HG02588 (cell line): ENCODE measurements around the gene SCARF1.

Source experiments
- ATAC-seq: cut with Tn5 transposase; IDR thresholded peaks from one replicate; pipeline ENCODE4 v1.9.1; 2021; ENCODE audit warnings: mild to moderate bottlenecking, moderate library complexity; ENCODE audit not compliant: unreplicated experiment

SCARF1 gene

DNA sequence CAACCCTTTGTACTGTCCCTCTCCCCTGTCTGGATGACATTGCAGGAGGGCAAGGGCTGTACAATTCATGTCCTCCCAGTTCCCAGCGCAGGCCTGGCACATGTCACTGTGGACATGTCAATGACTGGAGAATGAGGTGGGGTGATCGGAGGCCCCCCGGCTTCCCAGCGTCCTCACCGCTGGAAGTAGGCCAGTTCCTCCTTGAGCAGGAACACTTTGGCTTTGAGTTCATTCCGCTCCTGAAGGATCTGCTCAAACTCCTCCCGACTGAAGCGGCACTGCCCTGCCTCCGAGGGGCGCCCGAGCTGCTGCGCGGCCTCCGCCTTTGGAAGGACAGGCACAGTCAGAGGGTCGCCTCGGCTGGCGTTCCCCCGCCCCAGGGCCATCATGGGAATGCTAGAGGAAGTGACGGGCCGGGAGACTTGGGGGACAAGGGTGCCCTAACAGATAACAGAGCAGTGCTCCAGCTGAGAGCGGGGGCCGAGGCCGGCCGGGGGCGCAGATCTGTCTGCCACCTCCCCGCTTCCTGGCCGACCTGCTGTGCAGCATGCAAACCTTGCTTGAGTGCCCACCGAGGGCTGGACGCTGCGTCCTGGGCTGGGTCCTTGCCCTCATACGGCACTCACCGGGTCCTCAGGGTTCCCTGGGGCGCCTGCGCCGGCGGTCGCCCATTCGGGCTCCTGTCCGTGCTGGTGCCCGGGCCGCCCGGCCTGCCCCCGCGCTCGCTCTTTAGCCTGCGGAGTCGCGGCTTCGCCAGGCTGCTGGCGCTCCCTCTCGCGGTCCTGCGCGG lies 2.8 kb upstream of the SCARF1 start:
- no peak for ATAC-seq

DNA sequence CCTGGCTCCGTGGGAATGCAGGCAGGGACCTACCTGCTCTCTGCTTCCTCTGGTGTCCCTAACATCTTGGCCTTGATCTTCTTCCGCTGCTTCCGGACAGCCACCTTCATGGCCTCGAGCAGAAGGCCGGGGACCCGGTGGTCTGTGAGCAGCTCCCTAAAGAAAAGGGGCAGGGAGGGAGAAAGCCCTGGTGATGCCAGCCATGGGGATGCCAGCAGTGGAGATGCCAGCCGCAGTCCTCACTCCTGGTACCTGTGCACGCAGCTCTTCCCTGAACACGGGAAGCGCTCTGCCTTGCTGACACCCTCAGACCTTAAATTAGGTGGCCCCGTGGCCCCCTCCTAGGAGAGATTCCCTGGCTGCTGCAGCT lies 2.3 kb upstream of the SCARF1 start:
- ATAC-seq, result no peak

- no peak for ATAC-seq
Measured at GRCh38 chr17:1646199-1646875, 805 bp upstream of the SCARF1 start.

- ATAC-seq, result no peak
Measured at GRCh38 chr17:1644493-1645206, 882 bp downstream of the SCARF1 start.

DNA sequence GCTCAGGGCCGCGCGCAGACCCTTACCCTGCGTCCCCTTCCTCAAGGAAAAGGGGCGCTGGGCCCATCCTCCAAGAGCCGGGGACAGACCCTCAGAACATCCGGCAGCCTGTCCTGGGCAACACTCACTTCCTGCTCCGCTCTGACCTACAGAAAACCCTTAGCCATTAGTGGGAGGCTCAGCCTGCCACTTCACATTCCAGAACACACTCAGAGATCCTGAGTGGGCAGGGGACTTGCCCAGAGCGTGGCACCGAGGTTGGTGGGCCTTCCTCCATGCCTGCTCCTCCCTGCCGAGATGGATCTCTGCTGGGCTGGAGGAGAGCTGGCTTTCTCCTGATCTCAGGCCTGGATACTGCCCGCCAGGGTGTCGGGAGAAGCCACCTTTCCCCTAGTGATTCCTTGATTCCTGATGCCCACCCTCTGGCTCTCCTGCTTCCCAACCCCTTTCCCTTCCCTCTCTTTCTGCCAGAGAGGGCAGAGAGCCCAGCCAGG lies 1.5 kb downstream of the SCARF1 start:
- ATAC-seq, result no peak

DNA sequence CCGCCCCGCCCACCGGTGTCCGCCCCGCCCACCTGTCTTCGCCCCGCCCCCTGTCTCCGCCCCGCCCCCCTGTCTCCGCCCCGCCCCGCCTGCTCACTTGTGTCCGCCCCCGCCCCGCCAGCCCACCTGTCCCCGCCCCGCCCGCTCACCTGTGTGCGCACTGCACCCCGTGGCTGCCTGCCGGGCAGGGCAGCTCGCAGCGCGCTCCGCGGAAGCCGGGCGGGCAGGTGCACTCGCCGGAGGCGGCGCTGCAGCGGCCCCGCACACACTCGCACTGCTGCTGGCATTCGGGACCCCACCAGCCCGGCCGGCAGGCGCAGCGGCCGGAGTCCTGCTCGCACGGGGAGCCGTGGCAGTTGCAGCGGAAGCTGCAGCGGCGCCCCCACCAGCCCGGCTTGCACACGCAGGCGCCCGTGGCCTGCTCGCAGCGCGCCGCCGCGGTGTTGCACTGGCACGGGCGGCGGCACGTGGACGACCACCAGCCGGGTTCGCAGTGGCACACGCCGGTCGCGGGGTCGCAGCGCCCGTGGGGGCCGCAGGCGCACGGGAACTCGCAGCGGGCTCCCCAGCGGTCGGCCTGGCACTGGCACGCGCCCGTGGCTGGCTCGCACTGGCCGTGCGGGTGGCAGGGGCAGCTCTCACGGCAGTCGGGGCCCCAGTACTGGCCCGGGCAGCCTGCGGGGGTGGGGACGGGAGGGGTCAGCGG lies 2.1 kb downstream of the SCARF1 start:
- no peak for ATAC-seq

DNA sequence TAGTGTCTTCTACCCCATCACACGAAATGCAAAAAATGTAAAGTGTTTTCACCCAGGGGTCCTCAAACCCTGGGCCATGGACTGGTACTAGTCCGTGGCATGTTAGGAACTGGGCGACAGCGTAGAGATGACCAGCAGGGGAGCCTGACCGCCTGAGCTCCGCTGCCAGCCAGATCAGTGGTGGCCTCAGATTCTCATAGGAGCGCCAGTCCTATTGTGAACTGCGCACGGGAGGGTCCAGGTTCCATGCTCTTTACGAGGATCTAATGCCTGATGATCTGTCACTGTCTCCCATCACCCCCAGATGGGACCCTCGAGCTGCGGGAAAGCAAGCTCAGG lies 4.5 kb downstream of the SCARF1 start:
- ATAC-seq, result no peak

DNA sequence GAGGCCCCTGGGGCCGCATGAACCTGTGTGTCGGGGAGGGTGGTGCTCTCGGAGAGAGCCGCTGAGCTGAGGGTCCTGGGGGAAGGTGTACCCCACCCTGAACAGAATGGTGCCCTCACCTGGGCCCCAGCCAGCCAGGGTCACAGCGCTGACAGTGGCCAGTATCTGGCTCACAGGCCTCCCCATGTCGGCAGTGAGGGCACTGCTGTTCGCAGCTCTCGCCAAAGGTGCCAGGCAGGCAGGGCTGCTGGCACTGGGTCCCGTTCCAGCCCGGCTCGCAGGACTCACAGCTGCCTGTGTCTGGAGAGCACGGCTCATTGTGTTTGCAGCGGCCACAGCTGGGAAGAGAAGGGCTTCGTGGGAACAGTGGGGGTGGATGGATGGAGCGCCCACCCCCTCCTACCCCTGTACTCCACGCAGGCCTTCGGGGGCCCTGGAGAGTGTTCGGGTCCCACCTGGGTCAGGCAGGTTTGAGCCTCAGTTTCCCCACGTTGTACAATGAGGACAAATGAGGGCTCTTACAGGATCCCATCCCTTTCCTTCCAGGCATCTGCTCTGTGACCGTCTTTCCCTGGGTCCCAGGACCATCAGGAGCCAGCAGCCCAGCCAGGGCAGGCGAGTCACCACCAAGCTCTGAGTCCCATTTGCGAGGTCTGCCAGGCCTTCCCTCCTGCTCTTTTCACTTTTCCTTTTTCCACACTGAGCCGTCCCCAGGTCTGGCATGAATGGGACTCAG lies 5.0 kb downstream of the SCARF1 start:
- ATAC-seq, result no peak

GRCh38 chr17:1639549-1640180 lies 5.9 kb downstream of the SCARF1 start:
- ATAC-seq, result no peak

GRCh38 chr17:1638624-1639300 lies 6.8 kb downstream of the SCARF1 start:
- no peak for ATAC-seq

GRCh38 chr17:1638171-1638590 lies 7.4 kb downstream of the SCARF1 start:
- ATAC-seq, result no peak

DNA sequence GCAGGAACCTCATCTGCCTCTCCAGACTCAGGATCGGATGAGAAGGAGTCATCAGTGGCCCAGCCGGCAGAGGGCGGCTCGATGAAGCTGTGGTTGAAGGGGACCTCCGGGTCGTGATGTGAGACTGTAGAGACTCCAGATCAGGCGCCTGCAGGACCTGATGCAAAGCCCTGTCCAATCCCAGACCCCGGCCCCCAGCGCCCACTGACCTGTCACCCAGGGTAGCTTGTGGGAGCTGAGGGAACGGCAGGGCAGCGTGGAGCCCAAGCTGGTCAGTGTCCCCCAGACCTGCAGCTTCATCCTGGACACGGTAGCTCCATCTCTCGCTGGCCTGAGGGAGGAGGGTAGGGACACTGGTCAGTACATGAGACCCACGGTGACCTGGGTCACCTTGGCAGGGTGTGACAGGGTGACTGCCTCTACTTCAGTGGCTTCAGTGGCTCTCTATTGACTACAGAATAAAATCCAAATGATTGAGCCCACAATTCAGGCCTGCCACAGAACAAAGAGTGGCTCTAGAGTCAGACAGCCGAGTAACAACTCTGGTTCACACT lies 8.7 kb downstream of the SCARF1 start:
- no peak for ATAC-seq

DNA sequence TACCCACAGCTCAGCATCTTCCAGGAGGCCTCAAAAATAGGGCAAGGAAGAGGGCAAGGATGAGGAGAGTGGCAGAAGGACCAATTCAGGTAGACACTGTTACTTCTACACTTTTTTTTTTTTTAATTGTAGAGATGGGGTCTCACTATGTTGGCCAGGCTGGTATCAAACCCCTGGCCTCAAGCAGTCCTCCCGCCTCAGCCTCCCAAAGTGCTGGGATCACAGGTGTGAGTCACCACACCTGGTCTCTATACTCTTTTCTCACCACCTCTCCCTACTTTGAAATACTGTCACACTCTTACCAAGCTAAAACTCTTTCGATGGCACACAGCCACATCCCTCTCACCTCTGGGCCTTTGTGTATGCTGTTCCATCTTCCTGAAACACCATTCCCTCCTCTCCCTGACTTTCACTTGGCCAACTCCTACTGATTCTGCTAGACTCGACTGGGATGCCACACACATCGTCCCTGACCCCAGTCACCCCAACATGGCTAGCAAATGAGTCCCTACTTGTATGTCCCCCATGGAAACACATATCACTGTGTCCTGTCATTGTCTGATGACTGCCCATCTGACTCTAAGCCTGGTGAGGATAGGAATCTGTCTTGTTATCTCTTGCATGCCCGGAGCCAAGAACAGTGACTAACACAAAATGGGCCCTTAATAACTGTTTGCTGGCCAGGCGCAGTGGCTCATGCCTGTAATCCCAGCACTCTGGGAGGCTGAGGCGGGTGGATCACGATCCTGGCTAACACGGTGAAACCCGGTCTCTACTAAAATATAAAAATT lies 9.7 kb downstream of the SCARF1 start:
- ATAC-seq, result no peak

DNA sequence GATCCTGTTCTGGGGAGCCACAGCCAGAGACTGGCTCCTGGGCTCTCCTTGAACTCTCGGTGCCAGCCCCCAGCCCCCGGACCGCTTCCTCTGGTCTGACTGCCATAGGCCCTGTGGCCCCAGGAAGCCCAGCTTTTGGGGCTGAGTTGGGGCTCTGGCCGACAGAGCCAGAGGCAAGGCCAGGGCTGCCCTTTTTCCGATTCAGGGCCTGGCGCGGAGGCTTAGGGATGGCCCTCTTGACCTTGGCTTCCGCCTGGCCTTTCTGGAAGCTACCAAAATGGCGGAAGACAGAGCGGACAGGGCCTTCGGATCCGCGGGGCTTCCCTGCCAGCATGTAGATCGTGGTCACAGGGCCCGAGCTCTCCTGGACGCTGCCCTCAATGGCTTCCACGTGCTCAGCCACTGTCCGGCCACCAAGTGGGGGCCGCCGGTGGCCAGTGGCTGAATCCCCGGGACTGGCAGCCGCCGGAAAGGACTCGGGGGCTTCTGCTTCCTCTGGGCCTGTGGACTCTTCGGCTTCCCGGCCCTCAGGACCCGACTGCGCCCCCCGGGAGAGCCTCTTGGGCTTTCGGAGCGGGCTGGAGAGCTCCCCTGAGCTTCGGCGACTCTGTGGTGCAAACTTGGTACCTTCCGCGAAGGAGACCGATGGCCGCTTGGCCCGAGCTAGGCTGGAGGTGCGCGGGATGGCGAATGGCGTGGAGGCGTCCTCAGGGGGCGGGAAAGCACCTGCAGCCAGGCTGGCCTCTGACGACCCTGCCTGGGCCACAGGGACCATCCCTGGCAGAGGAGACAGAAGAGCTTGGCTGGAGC lies 10.5 kb downstream of the SCARF1 start:
- ATAC-seq, result no peak

DNA sequence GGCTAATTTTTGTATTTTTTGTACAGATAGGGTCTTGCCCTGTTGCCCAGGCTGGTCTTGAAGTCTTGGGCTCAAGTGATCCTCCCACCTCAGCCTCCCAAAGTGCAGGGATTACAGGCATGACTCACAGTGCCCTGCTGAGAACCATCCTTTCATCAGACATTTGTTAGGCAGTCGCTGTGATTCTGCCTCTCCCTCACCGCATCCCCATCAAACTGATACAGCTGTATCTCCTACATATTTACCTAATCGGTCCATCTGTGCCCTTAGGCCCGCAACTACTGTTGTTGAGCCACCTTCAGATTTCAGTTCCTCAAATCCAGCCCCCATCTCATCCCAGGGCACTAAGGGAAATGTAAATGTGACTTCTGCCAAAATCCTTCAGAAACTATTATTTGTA lies 14.9 kb downstream of the SCARF1 start:
- ATAC-seq, result no peak

GRCh38 chr17:1629504-1630310 lies 15.8 kb downstream of the SCARF1 start:
- no peak for ATAC-seq
